Erythroblast (primary cell): ENCODE results near the gene ENDOU.

Experiments used
- DNase-seq, 2 experiments: peaks; one replicate each; lab custom pipeline; 2025; lab: John Stamatoyannopoulos, UW
- GATA1 ChIP-seq: IDR thresholded peaks from 2 replicates; pipeline ENCODE4 v1.6.1; 2011; ENCODE audit warnings: low read depth, mild to moderate bottlenecking, control low read depth, low read length, moderate library complexity
- POLR2A ChIP-seq: IDR thresholded peaks from 2 replicates; pipeline ENCODE4 v1.6.1; 2011; ENCODE audit warnings: mild to moderate bottlenecking, low read length

Gene ENDOU

GRCh38 chr12:47763481-47764346 is 38.4 kb upstream of the ENDOU start:
- no peak for DNase-seq
- TF ChIP-seq GATA1: no peak

- TF ChIP-seq GATA1 (no peak), POLR2A (no peak)
- DNase-seq: peak; percentile 25 to 63
Measured at GRCh38 chr12:47762850-47763465, 37.7 kb upstream of the ENDOU start.

DNA sequence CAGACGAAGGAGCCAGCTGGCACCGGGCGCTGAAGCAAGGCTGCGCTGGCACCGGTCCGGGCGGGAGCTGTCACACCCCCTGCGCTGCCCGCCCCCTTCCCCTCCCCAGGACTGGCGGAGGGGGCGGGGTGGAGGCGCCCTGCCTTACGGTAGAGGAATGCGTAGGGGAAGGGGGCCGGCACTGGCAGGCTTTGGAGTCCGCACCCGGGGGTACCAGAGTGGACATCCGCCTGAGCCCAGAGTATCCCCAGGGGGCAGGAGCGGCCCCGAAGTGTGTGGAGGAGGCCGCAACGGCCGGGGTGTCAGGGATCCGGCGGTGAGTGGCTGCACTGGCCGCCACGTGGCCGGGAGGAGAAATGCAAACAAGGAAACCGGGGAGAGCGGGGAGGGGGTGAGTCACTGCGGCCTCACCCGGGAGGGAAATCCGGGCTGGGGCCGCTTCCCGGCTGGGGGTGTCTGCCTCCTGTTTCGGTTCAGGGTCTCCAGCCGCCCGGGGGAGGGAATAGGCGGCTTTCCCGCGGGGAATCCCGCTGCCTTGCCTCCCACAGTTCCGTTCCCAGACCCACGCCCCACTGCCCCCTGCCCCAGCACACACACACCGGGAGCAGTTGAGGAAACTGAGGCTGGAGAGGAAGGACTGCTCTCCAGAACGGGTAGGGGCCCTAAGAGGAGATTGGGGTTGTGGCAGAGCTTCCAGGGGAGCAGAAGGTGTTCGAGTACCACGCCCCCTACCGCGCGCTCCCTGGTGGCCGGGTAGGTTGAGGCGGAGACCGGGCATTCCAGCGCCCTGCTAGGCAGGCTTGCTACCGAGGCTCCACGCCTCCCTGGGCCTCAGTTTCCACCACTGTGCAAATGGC is 33.8 kb upstream of the ENDOU start, which contains the start of gene RAPGEF3:
RAPGEF3 (minus strand) TSS at position 47 of the 857 bp plus-strand sequence. CDS start 324 bp downstream, outside the sequence.
- TF ChIP-seq POLR2A: no peak
- TF ChIP-seq GATA1: no peak
- DNase-seq: peak; percentile 75 to 85

GRCh38 chr12:47758584-47758833 is 33.2 kb upstream of the ENDOU start:
- TF ChIP-seq GATA1 (no peak), POLR2A (no peak)
- DNase-seq: no peak

DNA sequence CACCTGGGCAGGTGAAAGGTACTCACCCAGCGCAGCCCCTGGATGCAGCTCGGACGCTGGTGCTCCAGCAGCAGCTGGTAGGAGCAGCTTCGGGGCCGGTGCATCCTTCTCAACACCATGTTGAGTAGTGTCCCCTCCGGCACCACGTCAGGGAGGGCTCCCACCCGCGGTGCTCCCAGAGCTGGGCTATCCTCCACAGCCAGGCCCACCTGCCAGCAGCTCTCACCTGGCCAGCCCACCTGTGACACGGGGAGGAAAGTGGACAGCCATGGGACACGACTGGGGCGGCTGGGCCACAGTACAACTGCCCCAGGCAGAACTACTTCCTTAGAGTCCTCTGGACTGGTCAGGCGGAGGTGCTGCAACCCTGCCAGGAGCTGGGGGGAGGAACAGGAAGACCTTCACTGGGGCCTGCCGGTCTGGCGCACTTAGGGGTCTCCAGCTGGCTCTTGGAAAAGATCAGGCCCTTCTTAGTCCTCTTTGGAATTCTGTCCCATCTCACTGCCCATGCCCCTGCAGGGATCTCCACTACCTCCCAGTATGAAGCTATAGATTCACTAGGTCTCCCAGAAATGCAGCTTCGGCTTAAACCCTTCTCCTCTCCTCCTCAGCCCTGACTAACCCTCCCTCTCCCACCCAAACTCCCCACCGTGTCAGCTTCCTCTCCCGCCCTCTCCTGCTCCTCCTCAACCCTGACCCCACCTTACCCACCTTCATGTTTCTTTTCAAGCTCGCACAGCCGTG is 32.7 kb upstream of the ENDOU start:
- TF ChIP-seq POLR2A (no peak), GATA1 (no peak)
- no peak for DNase-seq

DNA sequence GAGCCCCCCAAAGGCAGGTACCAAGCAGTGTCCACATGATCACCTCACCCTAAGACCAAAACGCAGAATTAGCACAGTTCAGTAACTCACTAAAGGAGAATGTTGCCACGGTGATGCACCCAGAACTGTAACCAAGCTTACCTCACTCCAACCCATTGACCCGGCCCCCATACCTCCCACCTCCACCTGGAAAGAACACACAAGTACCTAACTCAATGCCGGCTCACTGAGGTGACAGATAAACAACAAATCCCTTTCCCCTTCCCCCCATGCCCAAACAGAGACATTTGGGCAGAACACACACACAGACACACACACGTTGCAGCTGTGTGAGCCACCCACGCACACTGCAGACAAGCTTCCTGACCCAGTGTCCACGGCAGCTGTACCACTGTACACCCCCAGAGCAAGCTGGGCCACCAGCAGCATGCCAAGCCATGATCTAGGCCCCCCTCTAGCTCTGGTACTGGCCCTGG is 32.1 kb upstream of the ENDOU start:
- TF ChIP-seq POLR2A (no peak), GATA1 (no peak)
- no peak for DNase-seq

- DNase-seq: no peak
- no peak for TF ChIP-seq GATA1
- TF ChIP-seq POLR2A: no peak
Measured at GRCh38 chr12:47755655-47756562, 30.6 kb upstream of the ENDOU start.

DNA sequence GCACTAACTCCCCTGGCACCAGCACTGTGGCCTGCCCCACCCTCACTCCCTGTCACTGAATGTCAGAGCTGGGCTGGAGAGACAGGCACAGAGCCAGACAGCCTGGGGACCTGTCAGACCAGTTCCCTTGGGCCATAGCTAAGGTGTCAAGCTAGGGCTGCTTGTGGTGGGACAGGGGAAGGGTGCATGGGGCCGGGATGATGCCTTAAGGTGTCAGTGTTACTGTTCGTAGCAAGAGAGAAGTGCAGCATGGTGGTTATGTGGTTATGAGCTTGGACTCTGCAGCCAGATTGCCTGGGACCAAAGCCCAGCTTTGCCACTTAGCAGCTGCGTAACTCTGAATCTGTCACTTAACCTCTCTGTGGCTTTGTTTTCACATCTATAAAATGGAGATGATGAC is 29.6 kb upstream of the ENDOU start:
- no peak for DNase-seq
- no peak for TF ChIP-seq POLR2A
- no peak for TF ChIP-seq GATA1

- DNase-seq: no peak
- TF ChIP-seq GATA1 (no peak), POLR2A (no peak)
Measured at GRCh38 chr12:47754126-47754525, 28.8 kb upstream of the ENDOU start.

DNA sequence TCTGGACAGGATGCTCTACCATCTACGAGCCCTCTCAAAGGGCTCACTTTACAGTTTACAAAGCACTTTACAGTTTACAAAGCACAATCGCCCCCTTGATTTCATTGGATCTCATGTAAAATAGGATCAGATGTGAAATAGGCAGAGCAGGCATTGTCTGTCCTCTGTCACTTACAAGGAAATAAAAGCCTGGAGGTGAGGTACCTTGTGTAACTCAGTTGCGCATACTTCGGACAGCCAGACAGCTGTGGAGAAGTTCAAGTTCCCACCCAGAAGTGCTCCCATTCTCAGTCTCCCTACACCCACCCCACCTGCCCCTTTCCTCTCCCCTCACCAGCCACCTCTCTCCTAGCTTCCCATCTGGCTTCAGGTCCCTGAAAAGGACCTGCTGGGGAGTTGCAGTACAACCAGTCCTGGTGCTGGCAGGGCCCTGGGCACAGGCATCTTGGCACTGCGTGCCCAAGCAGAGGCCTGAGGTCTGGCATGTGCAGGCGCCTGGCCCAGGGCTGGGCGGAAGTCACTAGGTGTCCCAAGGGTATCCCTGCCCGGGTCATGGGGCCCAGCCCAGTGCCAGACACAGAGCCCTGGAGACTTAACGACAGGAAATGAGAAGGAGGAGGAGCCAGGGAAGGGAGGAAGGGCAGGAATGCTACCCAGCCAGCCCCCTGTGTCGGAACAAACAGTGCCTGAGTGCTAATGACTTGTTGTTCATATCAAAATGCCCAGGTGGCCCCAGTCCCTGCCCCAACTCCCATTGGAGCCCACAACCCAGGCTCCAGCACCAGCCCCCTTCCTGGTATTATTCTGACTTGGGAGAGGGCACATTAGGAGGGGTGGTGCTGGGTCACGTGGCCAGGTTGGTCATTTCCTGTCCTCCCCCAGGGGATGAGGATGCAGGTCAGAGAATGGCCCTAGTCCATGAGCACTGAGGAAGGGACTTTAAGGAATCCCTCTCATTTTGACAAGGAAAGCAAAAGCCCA is 28.0 kb upstream of the ENDOU start:
- TF ChIP-seq GATA1 (no peak), POLR2A (no peak)
- no peak for DNase-seq

DNA sequence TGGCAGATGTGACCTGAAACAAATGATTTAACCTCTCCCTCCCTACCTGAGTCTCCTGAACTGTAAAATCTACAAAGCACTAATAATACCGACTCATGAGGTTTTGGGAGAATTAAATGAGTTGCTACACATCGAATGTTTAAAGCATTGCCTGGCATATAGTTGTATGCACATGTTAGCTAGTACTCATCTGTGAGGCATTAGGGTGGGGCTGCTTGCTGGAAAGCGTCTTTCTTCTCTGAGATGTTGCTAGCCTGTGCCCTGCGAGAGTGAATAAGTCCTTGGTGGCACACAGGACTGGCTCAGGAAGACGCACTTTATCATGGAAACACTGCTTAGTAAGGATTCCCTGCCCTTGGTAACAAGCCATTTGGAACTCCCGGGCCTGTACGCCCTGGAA is 27.3 kb upstream of the ENDOU start:
- no peak for DNase-seq
- TF ChIP-seq POLR2A (no peak), GATA1 (no peak)
